GM10266 (cell line): ENCODE measurements around the gene THSD7A.

Source experiments
- DNase-seq: peaks from one replicate; pipeline ENCODE4 v3.0.0; 2012; ENCODE audit errors: extremely low spot score
- CTCF ChIP-seq: IDR thresholded peaks from 2 replicates; pipeline ENCODE4 v1.5.1; 2012; ENCODE audit warnings: mild to moderate bottlenecking, low read depth; ENCODE audit not compliant: control insufficient read depth, insufficient read depth; ENCODE audit errors: missing control alignments

THSD7A gene

GRCh38 chr7:11623093-11623678 is 208.8 kb downstream of the THSD7A start:
- no peak for DNase-seq
- no peak for TF ChIP-seq CTCF

GRCh38 chr7:11620406-11621253 is 211.4 kb downstream of the THSD7A start:
- DNase-seq = no peak
- TF ChIP-seq CTCF = no peak

- TF ChIP-seq CTCF = no peak
- no peak for DNase-seq
Observed at GRCh38 chr7:11616466-11616865, 215.5 kb downstream of the THSD7A start.

- no peak for DNase-seq
- no peak for TF ChIP-seq CTCF
Observed at GRCh38 chr7:11615174-11615573, 216.8 kb downstream of the THSD7A start.

GRCh38 chr7:11613292-11613930 is 218.6 kb downstream of the THSD7A start:
- TF ChIP-seq CTCF = no peak
- peak; percentile 27 for DNase-seq

GRCh38 chr7:11612737-11613136 is 219.3 kb downstream of the THSD7A start:
- TF ChIP-seq CTCF = no peak
- no peak for DNase-seq
